ENCODE measurements around the gene FHOD3. TPM values are rescaled to one million over a fixed set of nuclear protein-coding genes. Genes with fewer than 3 reads are reported as not detected.

Gene FHOD3
- total and polyA plus RNA-seq, 9 of the 15 experiments (the other 6 are each of a cell fraction or from before 2014, with no cell fraction given), result 0.11 TPM; not detected in 8

- Histone ChIP-seq H3K27ac (ENCODE audit: extremely low read depth, low read depth, low read length) (no peak overlapping the region), H3K9ac (ENCODE audit: insufficient read depth in 1 of 2, low read depth in 2 of 2, low read length in 2 of 2) (no peak overlapping the region), H4K20me1 (replicated peaks; ENCODE audit: control insufficient read depth, insufficient read depth, low read length) (no peaks in the 10 kb centered on the region), H3K4me1 (replicated peaks in 1 of 2; ENCODE audit: control insufficient read depth in 2 of 2, insufficient read depth in 2 of 2, low read length in 2 of 2) (no peaks in the 10 kb centered on the region), H3K9me1 (ENCODE audit: control insufficient read depth, insufficient read depth, low read length) (no peaks in the 10 kb centered on the region), H2AFZ (ENCODE audit: low read depth, low read length) (no peak overlapping the region), H3K36me3 (ENCODE audit: control insufficient read depth, insufficient read depth, low read length) (no peaks in the 10 kb centered on the region), H3K9me3 (replicated peaks; ENCODE audit: control insufficient read depth, insufficient read depth, low read depth, low read length) (no peaks in the 10 kb centered on the region), H3K79me2 (ENCODE audit: control insufficient read depth, insufficient read depth, low read length) (no peaks in the 10 kb centered on the region), H3K4me3 (no peak overlapping the region), H3K4me2 (ENCODE audit: insufficient read depth, low read length) (no peak overlapping the region), H3K27me3 (ENCODE audit: control insufficient read depth in 2 of 2, insufficient read depth in 2 of 2, low read length in 2 of 2) (peaks cover 0 to 3% of the 10 kb centered on the region in 2 experiments; a peak in 2 of 5 replicates)
- TF ChIP-seq BDP1 (IDR thresholded peaks at IDR 0.05; ENCODE audit: insufficient read depth, insufficient read length) (no peak), ZFP1 (CRISPR knock-in tag; IDR thresholded peaks at IDR 0.05) (no peak), HNRNPK (IDR thresholded peaks at IDR 0.05; ENCODE audit: low read depth, low read length, poor library complexity, severe bottlenecking) (no peak), CBX3 (IDR thresholded peaks at IDR 0.05; ENCODE audit: borderline replicate concordance in 1 of 2, low read length in 2 of 2) (no peak)
- no TSS peak for BruUV-seq (replicated peaks)
- ChIA-PET POLR2A (no interaction called here), CTCF (ENCODE audit: low intra/inter-chr PET ratio) (no interaction called here)
- in situ Hi-C loops (cut with MboI) (no loop called here), intact Hi-C loops (cut with micrococcal nuclease) (no loop called here)
- FAIRE-seq (no peak), ATAC-seq (no peak), DNase-seq (ENCODE audit: extremely low read depth in 1 of 4, low spot score in 3 of 4) (no peak)
- 3% methylated on average over 5 of the region's 5 CpGs for WGBS (ENCODE audit: insufficient coverage, low coverage, missing lambda C conversion rate)
These were observed 187.1 kb downstream of the FHOD3 start for GRCh38 chr18:36484591-36484990.

DNA sequence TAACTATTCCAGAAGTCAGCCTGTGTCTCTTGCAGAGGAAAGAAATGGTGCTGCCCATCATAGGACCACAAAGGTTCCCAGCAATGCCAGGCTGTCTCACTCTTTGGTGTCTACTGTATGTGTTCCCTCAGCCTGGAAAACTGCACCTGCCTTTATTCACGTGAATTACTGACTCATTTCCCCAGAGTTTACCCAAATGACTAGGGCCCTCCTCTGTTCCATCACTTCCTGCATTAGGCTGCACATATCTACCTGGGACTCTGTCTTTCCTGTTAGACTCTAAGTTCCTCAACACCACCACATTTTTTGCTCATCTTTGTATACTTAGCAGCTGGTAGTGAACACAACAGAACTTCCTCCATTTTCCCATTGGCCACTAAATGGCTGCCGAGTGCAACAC lies 188.3 kb downstream of the FHOD3 start:
- FAIRE-seq, result no peak
- H2AFZ ChIP-seq (ENCODE audit: low read depth, low read length), result no peak overlapping the region
- no peak for DNase-seq (ENCODE audit: extremely low read depth in 1 of 4, low spot score in 3 of 4)
- H3K9me3 ChIP-seq (replicated peaks; ENCODE audit: control insufficient read depth, insufficient read depth, low read depth, low read length), result no peaks in the 10 kb centered on the region
- ATAC-seq, result no peak
- no peaks in the 10 kb centered on the region for H3K79me2 ChIP-seq (ENCODE audit: control insufficient read depth, insufficient read depth, low read length)
- TF ChIP-seq HIVEP1 (CRISPR knock-in tag; IDR thresholded peaks at IDR 0.05) (no peak), SP1 (CRISPR knock-in tag; IDR thresholded peaks at IDR 0.05) (no peak), ATF1 (CRISPR knock-in tag; IDR thresholded peaks at IDR 0.05) (no peak), ATF1 (tag; IDR thresholded peaks at IDR 0.05) (no peak), MXI1 (IDR thresholded peaks at IDR 0.05; ENCODE audit: low read depth, low read length) (no peak), ZNF57 (CRISPR knock-in tag; IDR thresholded peaks at IDR 0.05) (no peak), POU5F1 (IDR thresholded peaks at IDR 0.05; ENCODE audit: borderline replicate concordance, low read depth, low read length, partially characterized antibody) (no peak), FOXK2 (conservative IDR thresholded peaks at IDR 0.05 in 1 of 2, IDR thresholded peaks at IDR 0.05 in 1 of 2; ENCODE audit: low read depth in 2 of 2) (no peak), E2F3 (CRISPR knock-in tag; IDR thresholded peaks at IDR 0.05) (no peak), MEF2D (tag; conservative IDR thresholded peaks at IDR 0.05; ENCODE audit: low read depth) (no peak)
- no peaks in the 10 kb centered on the region; a peak in 1 of 5 replicates for H3K4me1 ChIP-seq (replicated peaks in 1 of 2; ENCODE audit: control insufficient read depth in 2 of 2, insufficient read depth in 2 of 2, low read length in 2 of 2)
- WGBS (ENCODE audit: insufficient coverage, low coverage, missing lambda C conversion rate), result 0% methylated on average over 2 of the region's 2 CpGs
- CTCF ChIA-PET (ENCODE audit: low intra/inter-chr PET ratio), result no interaction called here
- no peak overlapping the region for H3K27ac ChIP-seq (ENCODE audit: extremely low read depth, low read depth, low read length)
- peaks cover 0 to 3% of the 10 kb centered on the region in 2 experiments; a peak in 2 of 5 replicates for H3K27me3 ChIP-seq (ENCODE audit: control insufficient read depth in 2 of 2, insufficient read depth in 2 of 2, low read length in 2 of 2)
- POLR2A ChIA-PET, result no interaction called here
- H4K20me1 ChIP-seq (replicated peaks; ENCODE audit: control insufficient read depth, insufficient read depth, low read length), result no peaks in the 10 kb centered on the region
- no peak overlapping the region for H3K4me2 ChIP-seq (ENCODE audit: insufficient read depth, low read length)
- H3K4me3 ChIP-seq, result no peak overlapping the region
- no peak overlapping the region for H3K9ac ChIP-seq (ENCODE audit: insufficient read depth in 1 of 2, low read depth in 2 of 2, low read length in 2 of 2)
- intact Hi-C loops (cut with micrococcal nuclease) (no loop called here), in situ Hi-C loops (cut with MboI) (no loop called here)
- no TSS peak for BruUV-seq (replicated peaks)
- no peaks in the 10 kb centered on the region for H3K36me3 ChIP-seq (ENCODE audit: control insufficient read depth, insufficient read depth, low read length)
- H3K9me1 ChIP-seq (ENCODE audit: control insufficient read depth, insufficient read depth, low read length), result no peaks in the 10 kb centered on the region

Data from K562 (cell line).